ENCODE results near the gene TMED6. TPM values are rescaled to one million over a fixed set of nuclear protein-coding genes. Genes with fewer than 3 reads are reported as not detected.

Gene TMED6
- total RNA-seq, 1 donor from 2014 or later = 1.6 TPM

DNA sequence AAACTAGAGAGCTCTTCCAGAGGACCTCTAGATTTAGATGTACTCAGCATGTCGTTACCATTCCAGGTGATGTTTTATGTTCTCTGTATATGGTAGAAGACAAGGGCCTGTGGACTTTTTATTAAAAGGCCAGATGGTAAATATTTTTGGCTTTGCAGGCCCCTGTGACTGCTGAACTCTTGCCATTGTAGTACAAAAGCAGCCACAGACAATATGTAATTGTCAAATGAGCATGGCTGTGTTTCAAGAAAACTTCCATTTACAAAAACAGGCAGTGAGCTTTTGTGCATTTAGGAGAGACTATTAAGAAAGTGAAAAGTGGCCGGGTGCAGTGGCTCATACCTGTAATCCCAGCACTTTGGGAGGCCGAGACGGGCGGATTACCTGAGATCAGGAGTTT is 7.4 kb downstream of the TMED6 start:
- H3K4me3 Mint-ChIP-seq = no peak overlapping the region
- no peak overlapping the region for H3K27ac Mint-ChIP-seq
- H3K4me1 Mint-ChIP-seq = peaks cover 23% of the 10 kb centered on the region
- DNase-seq = no peak
- peaks cover 66% of the 10 kb centered on the region for H3K36me3 Mint-ChIP-seq (ENCODE audit: low read depth)
- H3K27me3 Mint-ChIP-seq = no peaks in the 10 kb centered on the region
- intact Hi-C loops (cut with micrococcal nuclease) = no loop called here
- H3K9me3 Mint-ChIP-seq = no peaks in the 10 kb centered on the region

GRCh38 chr16:69340095-69340644 is 11.4 kb downstream of the TMED6 start:
- intact Hi-C loops (cut with micrococcal nuclease) = no loop called here
- H3K36me3 Mint-ChIP-seq (ENCODE audit: low read depth) = peaks cover 68% of the 10 kb centered on the region
- no peaks in the 10 kb centered on the region for H3K9me3 Mint-ChIP-seq
- H3K27me3 Mint-ChIP-seq = no peaks in the 10 kb centered on the region
- DNase-seq = no peak
- peak overlapping the region; percentile 98 for H3K4me3 Mint-ChIP-seq
- H3K27ac Mint-ChIP-seq = peak overlapping the region; percentile 99
- H3K4me1 Mint-ChIP-seq = peaks cover 40% of the 10 kb centered on the region

DNA sequence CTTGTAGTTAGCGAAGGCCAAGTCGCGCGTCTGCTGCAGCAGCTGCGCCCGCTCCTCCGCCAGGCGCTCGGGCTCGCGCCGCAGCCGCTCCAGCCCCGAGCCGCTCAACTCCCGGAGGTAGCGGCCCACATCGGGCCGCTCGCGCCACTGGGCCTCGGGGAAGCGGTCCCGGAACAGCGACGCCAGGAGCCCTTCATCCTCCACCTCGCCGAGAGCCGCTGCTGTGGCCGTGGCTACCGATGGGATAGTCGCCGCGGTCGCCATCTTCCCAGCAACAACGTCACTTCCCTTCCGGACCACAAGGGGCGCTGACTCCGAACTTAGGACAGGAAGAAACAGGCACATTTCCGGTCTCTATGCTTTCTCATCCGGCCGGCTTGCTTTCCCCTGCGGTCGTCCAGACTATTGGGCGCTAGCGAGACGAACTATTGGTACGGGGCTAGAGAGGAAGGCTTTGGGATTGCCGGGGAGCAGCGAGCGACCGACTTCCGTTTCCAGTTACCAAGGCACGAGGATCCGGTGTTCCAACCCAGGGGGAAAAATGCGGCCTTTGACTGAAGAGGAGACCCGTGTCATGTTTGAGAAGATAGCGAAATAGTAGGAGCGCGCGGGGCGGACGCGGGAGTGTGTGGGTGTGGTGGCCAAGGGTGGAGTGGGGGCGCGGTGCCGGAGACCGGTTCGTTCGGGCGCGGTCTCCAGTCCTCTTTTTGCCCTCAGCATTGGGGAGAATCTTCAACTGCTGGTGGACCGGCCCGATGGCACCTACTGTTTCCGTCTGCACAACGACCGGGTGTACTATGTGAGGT is 12.1 kb downstream of the TMED6 start, which contains the start of the genes COG8 and NIP7:
Gene COG8, minus strand, starts transcription at position 276 of the 806 bp plus-strand sequence. Its CDS starts 12 bp downstream, at position 264.
Gene NIP7, plus strand, starts transcription at position 484 of the 806 bp plus-strand sequence. Its CDS starts 58 bp downstream, at position 542.
- H3K4me1 Mint-ChIP-seq = peaks cover 40% of the 10 kb centered on the region
- peak within 1 kb of the TSS; percentile 98 for H3K4me3 Mint-ChIP-seq
- intact Hi-C loops (cut with micrococcal nuclease) = loop anchor here (1.0 to 10.0 kb wide), 6 partner anchors 9 to 1675 kb away; partner anchors contain the start of genes ACD, C16orf86, CYB5B and ENKD1
- H3K9me3 Mint-ChIP-seq = no peaks in the 10 kb centered on the region
- peak within 1 kb of the TSS; percentile 99 for H3K27ac Mint-ChIP-seq
- no peaks in the 10 kb centered on the region for H3K27me3 Mint-ChIP-seq
- peaks cover 71% of the 10 kb centered on the region for H3K36me3 Mint-ChIP-seq (ENCODE audit: low read depth)
- DNase-seq = peak; percentile 98

- DNase-seq = no peak
- Mint-ChIP-seq H3K36me3 (ENCODE audit: low read depth) (peaks cover 73% of the 10 kb centered on the region), H3K27ac (peak overlapping the region; percentile 87), H3K4me3 (peak overlapping the region; percentile 98), H3K4me1 (peaks cover 43% of the 10 kb centered on the region), H3K9me3 (no peaks in the 10 kb centered on the region), H3K27me3 (no peaks in the 10 kb centered on the region)
- intact Hi-C loops (cut with micrococcal nuclease) = loop anchor here (1.0 to 10.0 kb wide), 6 partner anchors 8 to 1674 kb away; partner anchors contain the start of genes ACD, C16orf86, CYB5B and ENKD1
These were observed 12.9 kb downstream of the TMED6 start for GRCh38 chr16:69338557-69339288.

DNA sequence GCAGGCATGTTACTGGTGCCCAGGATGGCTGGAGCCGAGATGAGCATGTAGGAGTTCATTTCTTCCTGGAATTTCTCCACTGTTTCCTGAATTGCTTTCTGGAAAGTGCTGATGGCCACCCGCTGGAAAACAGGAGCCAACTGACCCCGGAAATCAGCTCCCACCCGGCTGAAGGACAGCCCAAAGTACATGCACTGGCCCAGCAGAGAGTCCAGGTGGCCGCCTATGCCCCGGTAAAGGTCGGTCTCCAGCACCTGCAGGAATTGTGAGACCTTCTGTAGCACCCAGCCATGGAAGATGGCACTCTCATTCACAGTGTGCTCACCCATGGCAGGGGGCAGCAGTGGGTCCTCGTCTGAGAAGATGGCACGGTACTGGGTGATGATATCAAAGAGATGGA is 16.9 kb downstream of the TMED6 start:
- Mint-ChIP-seq H3K4me3 (no peak overlapping the region), H3K36me3 (ENCODE audit: low read depth) (peaks cover 56% of the 10 kb centered on the region), H3K4me1 (peaks cover 26% of the 10 kb centered on the region), H3K9me3 (no peaks in the 10 kb centered on the region), H3K27me3 (no peaks in the 10 kb centered on the region), H3K27ac (no peak overlapping the region)
- no peak for DNase-seq
- intact Hi-C loops (cut with micrococcal nuclease) = loop anchor here (10.0 kb wide), 2 partner anchors 230 to 1670 kb away; partner anchors contain the start of genes ACD, C16orf86, ENKD1 and NFAT5

DNA sequence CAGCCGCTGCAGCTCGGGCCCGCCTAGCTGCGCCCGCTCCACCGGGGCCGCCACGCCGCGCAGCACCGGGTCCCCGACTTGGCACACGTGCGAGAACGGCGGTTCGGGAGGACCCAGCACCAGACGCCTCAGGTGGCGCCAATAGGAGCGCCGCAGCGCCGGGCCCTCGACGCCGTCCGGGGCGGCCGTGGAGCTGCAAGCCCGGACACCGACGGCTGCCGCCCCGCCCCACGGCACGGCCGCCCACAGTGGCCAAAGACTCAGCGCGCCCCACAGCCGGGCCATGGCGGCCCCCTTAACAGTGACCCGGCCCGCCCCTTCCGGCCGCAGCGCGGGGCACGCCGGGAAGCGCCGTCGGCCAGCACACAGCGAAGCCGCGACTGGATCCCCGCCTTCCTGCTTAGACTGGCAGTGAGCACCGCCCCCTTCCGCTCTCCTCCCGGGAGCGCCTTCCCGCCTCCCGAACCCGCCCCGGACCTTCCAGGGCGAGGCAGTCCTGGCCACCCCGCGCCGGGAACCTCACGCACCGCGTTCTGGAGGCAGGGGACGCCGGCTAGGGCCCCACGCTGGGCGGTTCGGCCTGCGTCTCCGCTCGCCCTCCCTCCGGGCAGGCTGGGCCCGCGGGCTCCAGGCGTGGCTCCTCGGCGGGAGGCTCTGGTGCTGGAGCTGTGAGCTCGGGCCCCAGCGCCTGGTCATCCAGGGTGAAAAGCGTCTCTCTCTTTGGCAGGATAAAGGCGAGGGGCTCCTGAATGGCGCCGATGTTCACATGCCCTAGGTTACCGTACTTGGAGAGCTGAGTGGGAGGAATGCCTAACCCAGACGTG is 21.1 kb downstream of the TMED6 start, which contains the start of gene PDF:
Gene PDF, minus strand, starts transcription at position 303 of the 824 bp plus-strand sequence. Its CDS starts 18 bp downstream, at position 285.
- peak within 1 kb of the TSS; percentile 89 for H3K27ac Mint-ChIP-seq
- intact Hi-C loops (cut with micrococcal nuclease) = loop anchor here (1.0 to 10.0 kb wide), 5 partner anchors 9 to 1666 kb away; partner anchors contain the start of genes ACD, C16orf86, CHTF8 and COG8
- H3K9me3 Mint-ChIP-seq = no peaks in the 10 kb centered on the region
- H3K27me3 Mint-ChIP-seq = no peaks in the 10 kb centered on the region
- H3K36me3 Mint-ChIP-seq (ENCODE audit: low read depth) = peaks cover 64% of the 10 kb centered on the region
- peak; percentile 97 for DNase-seq
- H3K4me1 Mint-ChIP-seq = peaks cover 32% of the 10 kb centered on the region
- H3K4me3 Mint-ChIP-seq = peak within 1 kb of the TSS; percentile 90

GRCh38 chr16:69329369-69330285 is 22.0 kb downstream of the TMED6 start:
- Mint-ChIP-seq H3K4me1 (peaks cover 34% of the 10 kb centered on the region), H3K27ac (peak overlapping the region; percentile 58), H3K9me3 (no peaks in the 10 kb centered on the region), H3K27me3 (no peaks in the 10 kb centered on the region), H3K36me3 (ENCODE audit: low read depth) (peaks cover 57% of the 10 kb centered on the region), H3K4me3 (peak overlapping the region; percentile 90)
- intact Hi-C loops (cut with micrococcal nuclease) = loop anchor here (1.0 to 10.0 kb wide), 5 partner anchors 10 to 1665 kb away; partner anchors contain the start of genes ACD, C16orf86, CHTF8 and COG8
- DNase-seq = no peak

DNA sequence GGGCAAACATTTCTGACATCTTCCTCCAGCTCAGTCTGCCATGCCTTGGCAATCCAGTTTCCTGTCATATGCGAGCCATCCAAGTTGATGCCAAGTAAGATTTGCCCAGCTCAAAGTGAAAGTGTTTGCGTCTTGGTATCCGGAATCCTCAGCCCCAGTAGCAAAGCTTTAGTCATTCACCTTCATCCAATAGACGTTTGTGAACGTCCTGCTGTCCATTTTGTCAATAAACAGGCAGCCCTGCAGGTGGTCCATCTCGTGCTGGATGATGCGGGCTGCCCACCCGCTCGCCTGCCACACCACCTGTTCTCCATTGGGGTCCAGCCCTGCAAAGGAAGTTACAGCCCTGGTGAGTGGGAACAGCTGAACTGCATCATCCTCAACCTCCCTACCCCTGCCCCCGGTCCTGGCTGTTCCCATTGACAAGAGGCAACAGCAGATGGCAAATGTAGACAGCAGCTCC is 22.7 kb downstream of the TMED6 start:
- peak overlapping the region; percentile 58 for H3K27ac Mint-ChIP-seq
- intact Hi-C loops (cut with micrococcal nuclease) = no loop called here

GRCh38 chr16:69327585-69328310 is 23.8 kb downstream of the TMED6 start:
- Mint-ChIP-seq H3K4me1 (peaks cover 31% of the 10 kb centered on the region), H3K36me3 (ENCODE audit: low read depth) (peaks cover 54% of the 10 kb centered on the region), H3K9me3 (no peaks in the 10 kb centered on the region), H3K27ac (no peak overlapping the region), H3K4me3 (peak overlapping the region; percentile 52), H3K27me3 (no peaks in the 10 kb centered on the region)
- intact Hi-C loops (cut with micrococcal nuclease) = no loop called here
- no peak for DNase-seq

More for the DNA sequence above, 22.7 kb downstream of the TMED6 start:
- Mint-ChIP-seq H3K4me1 (peaks cover 31% of the 10 kb centered on the region), H3K36me3 (ENCODE audit: low read depth) (peaks cover 55% of the 10 kb centered on the region), H3K4me3 (peak overlapping the region; percentile 90), H3K27me3 (no peaks in the 10 kb centered on the region), H3K9me3 (no peaks in the 10 kb centered on the region)
- DNase-seq = no peak

GRCh38 chr16:69326172-69326873 is 25.3 kb downstream of the TMED6 start:
- no peak for DNase-seq
- peaks cover 31% of the 10 kb centered on the region for H3K4me1 Mint-ChIP-seq
- no peak overlapping the region for H3K27ac Mint-ChIP-seq
- H3K27me3 Mint-ChIP-seq = no peaks in the 10 kb centered on the region
- intact Hi-C loops (cut with micrococcal nuclease) = no loop called here
- H3K4me3 Mint-ChIP-seq = peak overlapping the region; percentile 50
- peaks cover 55% of the 10 kb centered on the region for H3K36me3 Mint-ChIP-seq (ENCODE audit: low read depth)
- no peaks in the 10 kb centered on the region for H3K9me3 Mint-ChIP-seq

DNA sequence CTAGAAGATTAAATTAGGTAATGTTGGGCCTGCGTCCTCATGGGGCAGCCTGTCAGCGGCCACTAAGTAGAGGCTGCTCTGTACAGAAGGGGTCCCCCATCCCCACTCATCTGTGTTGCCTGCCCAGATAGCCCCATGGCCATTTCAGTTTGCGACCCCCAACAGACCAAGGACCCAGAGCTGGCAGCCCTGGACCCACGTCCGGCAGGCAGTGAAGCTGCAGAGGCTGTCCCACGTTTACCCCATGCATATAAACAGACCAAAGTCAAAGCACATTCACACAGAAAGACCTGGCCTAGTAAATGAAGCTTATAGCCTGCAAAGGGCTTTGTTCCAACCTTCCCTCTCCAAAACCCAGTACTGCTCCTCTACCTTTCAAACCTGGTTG is 25.8 kb downstream of the TMED6 start:
- Mint-ChIP-seq H3K4me3 (no peak overlapping the region), H3K27ac (no peak overlapping the region), H3K4me1 (peaks cover 33% of the 10 kb centered on the region), H3K9me3 (no peaks in the 10 kb centered on the region), H3K36me3 (ENCODE audit: low read depth) (peaks cover 58% of the 10 kb centered on the region), H3K27me3 (no peaks in the 10 kb centered on the region)
- intact Hi-C loops (cut with micrococcal nuclease) = no loop called here
- DNase-seq = no peak
